ENCODE data around the gene MMP11.

MMP11 gene

GRCh38 chr22:23787910-23788309 is 15.3 kb downstream of the MMP11 start:
- TF ChIP-seq CTCF (conservative IDR thresholded peaks at IDR 0.05), result no peak
- H3K27ac ChIP-seq, result peak overlapping the region; percentile 99

- H3K27ac ChIP-seq, result no peak overlapping the region
- TF ChIP-seq CTCF (conservative IDR thresholded peaks at IDR 0.05), result no peak
Measured at GRCh38 chr22:23789121-23789520, 16.5 kb downstream of the MMP11 start.

GRCh38 chr22:23789638-23790037 is 17.0 kb downstream of the MMP11 start:
- H3K27ac ChIP-seq, result no peak overlapping the region
- TF ChIP-seq CTCF (conservative IDR thresholded peaks at IDR 0.05), result no peak

- no peak overlapping the region for H3K27ac ChIP-seq
- TF ChIP-seq CTCF (conservative IDR thresholded peaks at IDR 0.05), result no peak
Measured at GRCh38 chr22:23790819-23791737, 18.4 kb downstream of the MMP11 start.

GRCh38 chr22:23791738-23792645 is 19.3 kb downstream of the MMP11 start:
- TF ChIP-seq CTCF (conservative IDR thresholded peaks at IDR 0.05), result no peak
- H3K27ac ChIP-seq, result no peak overlapping the region

GRCh38 chr22:23793326-23793725 is 20.7 kb downstream of the MMP11 start:
- H3K27ac ChIP-seq, result no peak overlapping the region
- TF ChIP-seq CTCF (conservative IDR thresholded peaks at IDR 0.05), result no peak

- H3K27ac ChIP-seq, result no peak overlapping the region
- no peak for TF ChIP-seq CTCF (conservative IDR thresholded peaks at IDR 0.05)
Measured at GRCh38 chr22:23796461-23796860, 23.8 kb downstream of the MMP11 start.

Data from VCaP (cell line).